NCI-H1694 (cell line): Measurements from ENCODE around the gene TIGD7.
"Not testable (repeated sequence)": the region's sequence is repeated elsewhere in the genome, so short reads cannot be mapped to it uniquely, and the experiment has no call there.

Experiments
- DNase-seq: peaks from one replicate; lab custom pipeline; 2025; lab: John Stamatoyannopoulos, UW

TIGD7 gene

GRCh38 chr16:3282103-3282729, 23.0 kb downstream of the TIGD7 start:
- no peak for DNase-seq

- DNase-seq: no peak
Observed at GRCh38 chr16:3281222-3281820, 23.9 kb downstream of the TIGD7 start.

DNA sequence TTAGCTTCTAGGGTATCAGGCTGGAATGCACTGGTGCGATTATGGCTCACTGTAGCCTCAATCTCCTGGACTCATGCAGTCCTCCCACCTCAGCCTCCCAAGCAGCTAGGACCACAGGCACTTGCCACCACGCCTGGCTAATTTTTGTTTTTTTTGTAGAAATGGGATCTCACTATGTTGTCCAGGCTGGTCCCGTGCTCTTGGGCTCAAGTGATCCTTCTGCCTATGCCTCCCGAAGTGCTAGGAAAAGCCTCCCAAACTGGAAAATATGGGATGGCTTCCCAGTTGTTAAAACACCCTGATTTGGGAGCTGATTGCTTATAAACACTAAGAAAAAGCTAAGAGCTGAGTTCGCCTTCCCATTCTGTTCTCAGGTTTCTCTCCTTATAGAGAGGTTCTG, 28.6 kb downstream of the TIGD7 start:
- no peak for DNase-seq

- DNase-seq: no peak
Observed at GRCh38 chr16:3274947-3275346, 30.3 kb downstream of the TIGD7 start.

DNA sequence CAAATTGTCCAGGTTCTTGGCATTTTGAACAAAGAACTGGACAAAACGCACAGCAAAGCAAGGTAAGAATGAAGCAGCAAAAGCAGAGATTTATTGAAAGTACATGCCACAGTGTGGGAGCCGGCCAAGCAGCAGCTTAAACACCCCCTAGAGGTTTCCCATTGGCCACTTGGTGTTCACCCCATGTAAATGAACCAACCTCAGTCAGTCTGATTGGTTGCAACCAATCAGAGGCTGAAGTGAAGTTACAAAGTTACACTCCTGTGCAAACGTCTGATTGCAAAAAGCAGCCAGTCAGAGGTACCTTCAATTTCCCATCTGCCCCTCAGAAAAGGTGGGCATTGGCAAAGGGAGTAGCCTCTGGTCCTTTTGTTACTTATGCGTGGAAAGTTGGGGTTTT, 30.7 kb downstream of the TIGD7 start:
- no peak for DNase-seq

DNA sequence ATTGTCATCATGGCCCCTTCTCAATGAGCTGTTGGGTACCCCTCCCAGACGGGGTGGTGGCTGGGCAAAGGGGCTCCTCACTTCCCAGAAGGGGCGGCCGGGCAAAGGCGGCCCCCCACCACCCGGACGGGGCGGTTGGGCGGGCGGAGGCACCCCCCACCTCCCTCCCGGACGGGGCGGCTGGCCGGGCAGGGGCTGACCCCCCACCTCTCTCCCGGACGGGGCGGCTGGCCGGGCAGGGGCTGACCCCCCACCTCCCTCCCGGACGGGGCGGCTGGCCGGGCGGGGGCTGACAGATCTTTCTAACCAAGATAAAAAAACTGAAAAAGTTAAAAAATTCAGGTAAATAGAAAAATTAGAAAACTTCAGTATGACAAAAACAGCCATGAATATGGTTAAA, 33.9 kb downstream of the TIGD7 start:
- DNase-seq: not testable (repeated sequence)

DNA sequence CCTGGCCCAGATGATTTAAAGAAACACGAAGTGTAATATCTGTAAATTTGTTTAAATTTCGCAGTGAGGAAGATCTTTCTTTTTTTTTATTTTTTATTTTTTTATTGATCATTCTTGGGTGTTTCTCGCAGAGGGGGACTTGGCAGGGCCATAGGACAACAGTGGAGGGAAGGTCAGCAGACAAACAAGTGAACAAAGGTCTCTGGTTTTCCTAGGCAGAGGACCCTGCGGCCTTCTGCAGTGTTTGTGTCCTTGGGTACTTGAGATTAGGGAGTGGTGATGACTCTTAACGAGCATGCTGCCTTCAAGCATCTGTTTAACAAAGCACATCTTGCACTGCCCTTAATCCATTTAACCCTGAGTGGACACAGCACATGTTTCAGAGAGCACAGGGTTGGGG, 34.5 kb downstream of the TIGD7 start:
- DNase-seq: not testable (repeated sequence)

GRCh38 chr16:3268294-3268693, 36.9 kb downstream of the TIGD7 start:
- DNase-seq: no peak

GRCh38 chr16:3266873-3267537, 38.2 kb downstream of the TIGD7 start:
- no peak for DNase-seq

GRCh38 chr16:3264137-3265036, 40.8 kb downstream of the TIGD7 start:
- DNase-seq: peak; percentile 89

DNA sequence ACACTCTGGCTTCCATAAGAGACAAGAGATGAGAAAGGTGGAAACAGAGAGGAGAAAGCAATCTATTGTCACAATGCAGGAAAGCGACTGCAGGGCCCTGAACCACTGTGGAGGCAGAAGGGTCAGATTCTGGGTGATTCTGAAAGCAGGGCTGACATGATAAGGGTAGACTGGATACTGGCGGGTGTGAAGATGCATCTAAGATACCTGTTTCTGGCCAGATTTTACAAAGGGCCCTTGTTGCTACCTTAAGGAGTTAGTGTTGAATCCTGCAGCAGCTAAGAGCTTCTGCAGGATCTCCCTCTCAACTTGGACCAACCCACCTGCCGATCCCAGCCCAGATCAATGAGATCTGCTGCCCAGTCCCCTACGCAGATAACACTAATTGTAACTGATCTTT, 42.7 kb downstream of the TIGD7 start:
- DNase-seq: no peak

DNA sequence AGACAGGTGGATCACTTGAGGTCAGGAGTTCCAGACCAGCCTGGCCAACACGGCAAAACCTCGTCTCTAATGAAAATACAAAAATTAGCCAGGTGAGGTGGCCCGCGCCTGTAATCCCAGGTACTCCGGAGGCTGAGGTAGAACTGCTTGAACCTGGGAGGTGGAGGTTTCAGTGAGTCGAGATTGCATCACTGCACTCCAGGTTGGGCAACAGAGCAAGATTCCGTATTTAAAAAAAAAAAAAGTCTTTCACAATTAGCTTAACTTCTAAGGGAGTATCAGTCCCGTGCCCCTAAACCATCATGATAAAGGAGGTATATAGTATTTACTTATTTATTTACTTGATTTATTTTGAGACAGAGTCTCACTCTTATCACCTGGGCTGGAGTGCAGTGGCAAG, 45.4 kb downstream of the TIGD7 start:
- DNase-seq: no peak

GRCh38 chr16:3256866-3257465, 48.3 kb downstream of the TIGD7 start:
- DNase-seq: no peak

GRCh38 chr16:3256146-3256865, 48.9 kb downstream of the TIGD7 start, which contains the start of gene MEFV:
Gene MEFV (minus strand): TSS chr16:3256633. CDS start chr16:3256587, 46 bp downstream.
- no peak for DNase-seq

DNA sequence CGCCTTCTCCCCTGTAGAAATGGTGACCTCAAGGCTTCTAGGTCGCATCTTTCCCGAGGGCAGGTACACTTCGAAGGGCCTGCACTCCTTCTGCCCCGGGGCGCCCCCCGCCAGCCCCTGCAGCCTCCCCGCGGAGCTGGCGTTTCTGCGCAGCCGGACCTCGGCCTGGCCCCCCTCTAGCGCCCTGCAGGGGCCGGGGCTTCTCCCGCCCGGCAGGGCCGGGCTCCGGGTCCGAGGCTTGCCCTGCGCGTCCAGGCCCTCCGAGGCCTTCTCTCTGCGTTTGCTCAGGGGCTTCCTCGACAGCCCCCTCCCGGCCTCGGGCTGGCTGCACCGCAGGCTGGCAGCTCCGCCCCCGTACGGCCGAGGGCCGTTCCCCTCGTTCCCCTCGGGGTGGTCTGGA, 50.9 kb downstream of the TIGD7 start:
- DNase-seq: no peak

DNA sequence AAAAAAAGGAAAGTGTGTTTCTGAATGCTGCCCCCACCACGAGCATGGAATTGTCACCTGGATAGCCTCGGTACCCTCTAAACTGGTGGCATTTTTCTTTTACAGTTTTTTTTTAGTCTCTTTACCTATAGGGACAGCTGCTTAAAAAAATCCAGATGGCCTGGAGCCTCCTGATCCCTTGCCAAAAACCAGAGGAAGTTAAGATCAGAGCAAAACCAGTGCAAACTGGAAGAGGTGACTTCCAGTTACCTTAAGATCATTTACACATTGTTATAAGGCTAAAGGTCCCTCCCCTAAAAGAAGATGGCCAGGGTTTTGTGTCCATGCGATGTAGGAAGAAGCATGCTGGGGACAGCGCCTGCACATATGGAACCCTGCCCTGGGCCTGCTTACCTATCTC, 52.3 kb downstream of the TIGD7 start:
- DNase-seq: no peak

DNA sequence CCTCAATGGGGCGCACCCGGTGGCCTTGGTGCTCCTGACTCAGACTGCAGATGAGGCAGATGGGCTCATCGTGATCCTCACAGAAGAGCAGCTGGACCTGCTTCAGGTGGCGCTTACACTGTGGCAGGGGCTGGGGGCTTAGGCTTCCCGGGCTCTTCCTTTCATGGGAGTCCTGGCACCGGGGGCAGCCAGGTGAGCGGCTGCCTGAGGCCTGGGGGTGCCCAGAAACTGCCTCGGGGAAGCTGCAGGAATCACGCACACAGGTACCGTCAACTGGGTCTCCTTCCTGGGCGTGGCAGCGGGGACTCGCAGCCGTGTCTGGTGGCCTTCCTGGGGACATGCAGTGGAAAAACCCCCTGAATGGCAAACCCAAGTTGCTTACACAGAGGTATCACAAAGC, 55.8 kb downstream of the TIGD7 start:
- no peak for DNase-seq

DNA sequence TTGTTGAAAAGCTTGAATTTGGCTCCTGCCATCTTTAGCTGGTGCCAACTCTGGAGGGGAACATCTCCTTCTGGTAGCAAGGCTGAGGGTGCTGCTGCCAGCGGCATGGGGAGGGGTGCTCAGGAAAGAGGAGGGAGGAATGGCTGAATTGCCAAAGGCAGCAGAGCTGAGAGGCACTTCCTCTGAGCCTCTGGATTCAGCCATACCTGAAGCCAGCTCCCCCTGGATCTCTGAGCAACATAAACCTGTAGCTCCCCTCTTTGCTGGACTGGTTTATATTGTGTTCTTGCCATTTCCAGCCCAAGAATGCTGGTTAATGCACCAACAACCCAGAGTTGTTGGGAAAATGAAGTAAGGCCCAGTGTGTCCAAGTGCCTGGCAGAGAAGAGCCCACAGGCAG, 56.2 kb downstream of the TIGD7 start:
- DNase-seq: no peak
